Posterior vena cava (tissue), 2 donors: ENCODE results near the gene MAPKAPK3. TPM values are rescaled to one million over a fixed set of nuclear protein-coding genes. Genes with fewer than 3 reads are reported as not detected.

Experiments used
- DNase-seq: peaks from one replicate; pipeline ENCODE4 v3.0.0-alpha.2; 2020; ENCODE audit warnings: low spot score
- intact Hi-C, 2 donors: fragments of 100-400 bp; cut with DNase I; formaldehyde crosslinking; loops; one replicate each; pipeline versions ENCODE4 v1.14.1 to v1.14.2; 2022 to 2023
- total RNA-seq, 2 donors: library from RNA; stranded (reverse); fragmentation: NEBNext Ultra II Directional; extraction: Animal tissue kit (Norgen Biotek cat#: 25700); gene quantifications; one replicate each; pipeline ENCODE4 v1.2.1, GENCODE V29; 2021
- donor health status: DM: yes; HTN: yes; CAD: no.
- donor health status: DM: yes; HTN: yes; CAD: no.

Gene MAPKAPK3
- total RNA-seq, 2 donors from 2014 or later = 21.8 to 32.9 TPM

- DNase-seq = no peak
- intact Hi-C loops = no loop called here
Measured at GRCh38 chr3:50604628-50605588, 12.0 kb upstream of the MAPKAPK3 start.

GRCh38 chr3:50605901-50606326 is 11.0 kb upstream of the MAPKAPK3 start:
- intact Hi-C loops = no loop called here
- DNase-seq = no peak

GRCh38 chr3:50606596-50606995 is 10.4 kb upstream of the MAPKAPK3 start:
- intact Hi-C loops = no loop called here
- DNase-seq = no peak

- no peak for DNase-seq
- intact Hi-C loops = loop anchor here in 1 of 2 donors (2.0 kb wide), 1 partner anchor 39 kb away; the partner anchor contains the start of gene HEMK1
Measured at GRCh38 chr3:50607271-50608091, 9.5 kb upstream of the MAPKAPK3 start.

GRCh38 chr3:50608278-50608677 is 8.7 kb upstream of the MAPKAPK3 start:
- intact Hi-C loops = loop anchor here in 1 of 2 donors (2.0 kb wide), 1 partner anchor 39 kb away; the partner anchor contains the start of gene HEMK1

GRCh38 chr3:50609071-50609762 is 7.7 kb upstream of the MAPKAPK3 start:
- intact Hi-C loops = loop anchor here in 1 of 2 donors (2.0 kb wide), 1 partner anchor 40 kb away; the partner anchor contains the start of gene HEMK1
- DNase-seq = no peak

More at GRCh38 chr3:50608278-50608677, 8.7 kb upstream of the MAPKAPK3 start:
- DNase-seq = no peak

- intact Hi-C loops = loop anchor here in 1 of 2 donors (2.0 to 10.0 kb wide), 2 partner anchors 41 to 765 kb away; partner anchors contain the start of gene HEMK1
- no peak for DNase-seq
Measured at GRCh38 chr3:50609763-50610085, 7.2 kb upstream of the MAPKAPK3 start.

GRCh38 chr3:50610181-50610971 is 6.6 kb upstream of the MAPKAPK3 start:
- no peak for DNase-seq
- intact Hi-C loops = loop anchor here in 1 of 2 donors (10.0 kb wide), 1 partner anchor 764 kb away; no protein-coding TSS in a partner anchor

GRCh38 chr3:50610992-50611463 is 5.9 kb upstream of the MAPKAPK3 start:
- DNase-seq = no peak
- intact Hi-C loops = loop anchor here in 1 of 2 donors (10.0 kb wide), 1 partner anchor 764 kb away; no protein-coding TSS in a partner anchor

GRCh38 chr3:50611464-50612233 is 5.3 kb upstream of the MAPKAPK3 start, which contains the start of gene CISH:
TSS of gene CISH (minus strand) at chr3:50611774. CDS start at chr3:50611650, 124 bp downstream.
- intact Hi-C loops = loop anchor here in 1 of 2 donors (10.0 kb wide), 1 partner anchor 763 kb away; no protein-coding TSS in a partner anchor
- DNase-seq = peak; percentile 98

GRCh38 chr3:50612234-50612882 is 4.6 kb upstream of the MAPKAPK3 start:
- DNase-seq = no peak
- intact Hi-C loops = loop anchor here in 1 of 2 donors (10.0 kb wide), 1 partner anchor 762 kb away; no protein-coding TSS in a partner anchor

- no peak for DNase-seq
- intact Hi-C loops = loop anchor here in 1 of 2 donors (10.0 kb wide), 1 partner anchor 762 kb away; no protein-coding TSS in a partner anchor
Measured at GRCh38 chr3:50612970-50613846, 3.7 kb upstream of the MAPKAPK3 start.

GRCh38 chr3:50615190-50615589 is 1.8 kb upstream of the MAPKAPK3 start:
- intact Hi-C loops = loop anchor here (1.0 to 10.0 kb wide), 3 partner anchors 43 to 772 kb away; partner anchors contain the start of gene MANF (in 1 of the 2)
- no peak for DNase-seq

GRCh38 chr3:50616003-50616769 is 765 bp upstream of the MAPKAPK3 start:
- intact Hi-C loops = loop anchor here (5.0 to 10.0 kb wide), 2 partner anchors 759 to 771 kb away; partner anchors contain the start of gene MANF (in 1 of the 2)
- DNase-seq = peak; percentile 95

- peak; percentile 98 for DNase-seq
- intact Hi-C loops = loop anchor here (5.0 to 10.0 kb wide), 2 partner anchors 758 to 771 kb away; partner anchors contain the start of gene MANF (in 1 of the 2)
Measured at GRCh38 chr3:50616770-50617095, 218 bp upstream of the MAPKAPK3 start.
